ENCODE measurements around the gene POLR2H. TPM values are rescaled to one million over a fixed set of nuclear protein-coding genes. Genes with fewer than 3 reads are reported as not detected.

POLR2H gene
- total RNA-seq, 1 donor from 2014 or later = 26.0 TPM

DNA sequence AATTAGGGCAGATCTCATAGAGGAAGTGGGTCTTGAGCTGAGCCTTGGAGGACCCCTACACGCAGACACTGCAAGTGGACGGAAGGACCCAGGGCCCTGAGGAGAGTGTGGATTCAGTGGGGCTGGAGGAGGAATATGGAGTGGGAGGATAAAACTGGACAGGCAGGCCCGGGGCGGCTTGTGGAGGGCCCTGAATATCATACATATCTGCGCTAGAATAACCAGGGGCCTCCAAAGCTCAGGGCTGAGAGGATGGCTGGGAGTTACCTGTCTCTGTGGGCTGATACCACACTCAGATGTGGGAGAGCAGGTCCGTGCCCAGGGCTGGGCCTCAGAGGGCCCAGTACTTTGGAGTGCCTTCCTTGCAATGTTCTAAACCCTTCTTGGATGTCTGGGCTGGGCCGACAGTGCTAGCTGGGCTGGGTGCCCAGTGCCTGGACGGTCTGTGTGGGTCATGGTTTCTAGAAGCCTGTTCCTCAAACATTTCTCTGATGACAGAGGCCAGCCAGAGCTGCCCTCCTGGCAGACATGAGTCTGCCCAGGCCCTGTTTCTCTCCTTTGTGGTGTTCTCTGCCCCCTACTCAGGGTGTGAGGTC, 47.9 kb downstream of the POLR2H start:
- DNase-seq = no peak
- ATAC-seq = no peak
- intact Hi-C loops (cut with micrococcal nuclease) = no loop called here

DNA sequence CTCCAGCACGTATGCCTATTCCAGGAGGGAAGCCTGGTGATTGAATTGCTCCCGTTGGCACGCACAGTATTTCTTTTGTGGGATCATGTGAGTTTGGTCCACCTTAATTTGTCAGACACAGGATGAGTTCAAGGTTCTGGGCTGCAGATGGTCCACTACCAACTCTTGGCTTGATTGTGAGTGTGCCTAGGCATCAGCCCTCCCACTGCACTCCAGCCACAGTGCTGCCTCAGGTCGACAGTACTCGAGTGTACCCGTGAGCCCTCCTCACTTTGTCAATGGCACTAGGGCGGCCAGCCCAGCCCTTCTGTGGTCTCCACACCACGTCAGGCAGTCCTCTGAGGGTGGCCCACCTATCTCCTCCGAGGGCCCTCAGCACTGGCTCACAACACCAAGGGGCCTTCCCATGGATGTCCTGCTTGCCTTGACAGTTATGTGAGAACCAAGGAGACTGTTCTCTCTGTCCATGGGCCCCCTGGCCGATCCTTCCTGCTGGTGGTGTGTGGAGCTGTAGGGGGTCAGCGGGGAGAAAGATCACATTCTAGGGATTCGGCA, 48.5 kb downstream of the POLR2H start:
- intact Hi-C loops (cut with micrococcal nuclease) = no loop called here
- ATAC-seq = no peak
- no peak for DNase-seq

DNA sequence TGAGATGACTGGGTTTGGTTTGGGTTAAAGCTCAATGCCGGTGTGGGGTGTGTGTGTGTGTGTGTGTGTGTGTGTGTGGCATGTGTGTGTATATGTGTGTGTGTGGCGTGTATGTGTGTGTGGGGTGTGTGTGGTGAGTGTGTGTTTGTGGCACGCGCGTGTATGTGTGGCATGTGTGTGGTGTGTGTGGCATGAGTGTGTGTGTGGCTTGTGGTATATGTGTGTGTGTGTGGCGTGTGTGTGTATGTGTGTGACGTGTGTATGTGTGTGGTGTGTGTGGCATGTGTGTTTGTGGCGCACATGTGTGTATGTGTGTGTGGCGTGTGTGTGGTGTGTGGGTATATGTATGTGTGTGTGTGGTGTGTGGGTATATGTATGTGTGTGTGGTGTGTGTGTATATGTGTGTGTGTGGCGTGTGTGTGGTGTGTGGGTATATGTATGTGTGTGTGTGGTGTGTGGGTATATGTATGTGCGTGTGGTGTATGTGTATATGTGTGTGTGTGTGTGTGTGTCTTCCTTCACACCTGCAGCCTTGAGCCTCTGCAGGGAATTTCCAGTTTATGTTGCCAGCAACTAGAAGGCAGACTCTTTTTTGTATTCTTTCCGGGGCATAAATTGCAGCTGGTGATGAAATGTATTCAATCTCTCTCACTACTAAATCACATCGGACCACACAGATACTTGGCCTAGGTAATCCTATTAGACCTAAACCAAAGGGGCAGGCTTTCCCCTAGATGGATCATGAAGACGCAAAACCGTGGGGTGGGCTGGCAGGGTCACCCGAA, 53.1 kb downstream of the POLR2H start:
- DNase-seq = no peak
- no peak for ATAC-seq
- intact Hi-C loops (cut with micrococcal nuclease) = no loop called here

DNA sequence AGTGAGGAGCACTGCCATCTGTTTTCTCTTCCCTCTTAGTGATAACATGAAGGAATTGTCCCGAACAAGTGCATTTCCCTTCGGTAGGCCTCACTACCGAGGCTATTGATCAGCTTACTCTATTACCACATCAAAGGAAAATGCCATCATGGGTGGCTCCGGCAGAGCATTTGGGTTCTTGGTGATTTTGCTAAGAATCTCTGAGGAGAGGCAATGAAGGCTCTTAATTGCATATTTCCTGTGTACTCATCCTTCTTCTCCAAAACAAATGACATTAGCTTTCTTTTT, 53.6 kb downstream of the POLR2H start:
- ATAC-seq (no peak), DNase-seq (no peak)
- intact Hi-C loops (cut with micrococcal nuclease) = no loop called here

DNA sequence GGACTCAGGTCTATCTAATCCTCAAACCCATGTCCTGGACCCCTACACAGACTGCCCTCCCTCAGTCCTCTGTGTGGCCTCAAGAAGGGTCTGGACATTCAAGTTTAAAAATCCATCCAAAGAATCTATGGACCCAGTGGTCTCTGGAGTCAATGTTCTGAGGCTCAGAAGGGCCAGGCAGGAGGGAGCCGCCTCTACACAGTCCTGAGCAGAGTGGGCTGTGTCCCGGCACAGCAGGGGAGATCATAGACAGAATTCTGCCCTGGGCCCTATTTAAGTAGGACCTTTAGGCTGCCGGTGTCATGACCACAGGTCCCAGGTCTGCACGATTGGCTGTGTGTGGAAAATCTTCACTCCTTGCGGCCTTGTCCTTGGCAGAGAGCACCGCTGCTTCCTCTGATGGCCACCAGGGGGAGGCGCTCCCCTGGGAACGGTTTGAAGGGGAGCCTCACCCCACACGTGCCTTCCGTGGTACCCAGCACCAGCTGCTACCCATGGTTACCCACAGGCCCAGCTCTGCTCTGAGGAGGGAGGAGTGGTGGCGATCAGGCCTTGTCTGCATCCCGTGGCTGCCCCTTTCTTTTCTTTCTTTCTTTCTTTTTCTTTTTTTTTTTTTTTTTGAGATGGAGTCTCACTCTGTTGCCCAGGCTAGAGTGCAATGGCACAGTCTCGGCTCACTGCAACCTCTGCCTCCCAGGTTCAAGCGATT, 56.3 kb downstream of the POLR2H start:
- peak; percentile 86 for ATAC-seq
- intact Hi-C loops (cut with micrococcal nuclease) = no loop called here
- DNase-seq = peak; percentile 78

Other genes with a start within 250 kb of the POLR2H start
- 33.1 TPM for gene EIF2B5, start 226.4 kb upstream of the POLR2H start, total RNA-seq
- 76.8 TPM for gene DVL3, start 206.3 kb upstream of the POLR2H start, total RNA-seq
- gene AP2M1, start 186.9 kb upstream of the POLR2H start, total RNA-seq = 318 TPM
- gene ABCF3, start 175.5 kb upstream of the POLR2H start, total RNA-seq = 75.6 TPM
- gene VWA5B2, start 132.1 kb upstream of the POLR2H start, total RNA-seq = not detected
- gene ALG3, start 112.7 kb upstream of the POLR2H start, total RNA-seq = 18.5 TPM
- gene EEF1AKMT4, start 112.0 kb upstream of the POLR2H start, total RNA-seq = 1.6 TPM
- gene CAMK2N2, start 100.2 kb upstream of the POLR2H start, total RNA-seq = not detected
- not detected for gene ECE2, start 85.7 kb upstream of the POLR2H start, total RNA-seq
- gene PSMD2, start 62.5 kb upstream of the POLR2H start, total RNA-seq = 242 TPM
- 250 TPM for gene EIF4G1, start 47.1 kb upstream of the POLR2H start, total RNA-seq
- 41.0 TPM for gene FAM131A, start 24.1 kb upstream of the POLR2H start, total RNA-seq
- 3.6 TPM for gene CLCN2, start 105 bp upstream of the POLR2H start, total RNA-seq
- 0.37 TPM for gene THPO, start 16.5 kb downstream of the POLR2H start, total RNA-seq
- 4.6 TPM for gene CHRD, start 18.3 kb downstream of the POLR2H start, total RNA-seq
- 1.6 TPM for gene EPHB3, start 200.1 kb downstream of the POLR2H start, total RNA-seq

Measured in left ventricle myocardium superior (tissue), 1 donor.